ENCODE data around the gene HIRIP3. TPM values are rescaled to one million over a fixed set of nuclear protein-coding genes. Genes with fewer than 3 reads are reported as not detected.

Gene HIRIP3
- total RNA-seq, 1 experiment from 2014 or later = 27.3 TPM

Other genes with a start within 250 kb of the HIRIP3 start
- not detected in 2 replicates for gene C16orf54, start 249.6 kb downstream of the HIRIP3 start, total RNA-seq (2021)
- 0.13 and 0.26 TPM in 2 replicates for gene ZG16, start 217.4 kb downstream of the HIRIP3 start, total RNA-seq (2021)
- gene KIF22, start 204.9 kb downstream of the HIRIP3 start, total RNA-seq (2021) = 179 and 195 TPM in 2 replicates
- 463 and 481 TPM in 2 replicates for gene MAZ, start 189.1 kb downstream of the HIRIP3 start, total RNA-seq (2021)
- 4.9 and 6.3 TPM in 2 replicates for gene PRRT2, start 183.4 kb downstream of the HIRIP3 start, total RNA-seq (2021)
- gene PAGR1, start 179.5 kb downstream of the HIRIP3 start, total RNA-seq (2021) = 27.5 and 44.6 TPM in 2 replicates
- gene MVP, start 175.2 kb downstream of the HIRIP3 start, total RNA-seq (2021) = 197 and 208 TPM in 2 replicates
- gene CDIPT, start 132.4 kb downstream of the HIRIP3 start, total RNA-seq (2021) = 90.6 and 133 TPM in 2 replicates
- 46.5 and 64.0 TPM in 2 replicates for gene SEZ6L2, start 96.1 kb downstream of the HIRIP3 start, total RNA-seq (2021)
- gene ASPHD1, start 95.1 kb downstream of the HIRIP3 start, total RNA-seq (2021) = 8.3 and 11.3 TPM in 2 replicates
- 52.7 and 72.0 TPM in 2 replicates for gene KCTD13, start 69.4 kb downstream of the HIRIP3 start, total RNA-seq (2021)
- gene TMEM219, start 33.5 kb downstream of the HIRIP3 start, total RNA-seq (2021) = 141 and 203 TPM in 2 replicates
- gene TAOK2, start 21.7 kb downstream of the HIRIP3 start, total RNA-seq (2021) = 76.6 and 82.9 TPM in 2 replicates
- gene INO80E, start 624 bp upstream of the HIRIP3 start, total RNA-seq (2021) = 102 TPM in 2 replicates
- 11.0 and 11.3 TPM in 2 replicates for gene DOC2A, start 15.4 kb upstream of the HIRIP3 start, total RNA-seq (2021)
- gene C16orf92, start 27.6 kb upstream of the HIRIP3 start, total RNA-seq (2021) = not detected in 2 replicates
- gene TLCD3B, start 35.7 kb upstream of the HIRIP3 start, total RNA-seq (2021) = 5.8 and 9.7 TPM in 2 replicates
- 2,395 and 3,090 TPM in 2 replicates for gene ALDOA, start 70.1 kb upstream of the HIRIP3 start, total RNA-seq (2021)
- gene PPP4C, start 80.4 kb upstream of the HIRIP3 start, total RNA-seq (2021) = 246 and 268 TPM in 2 replicates
- 8.3 and 9.6 TPM in 2 replicates for gene TBX6, start 96.3 kb upstream of the HIRIP3 start, total RNA-seq (2021)
- gene YPEL3, start 100.6 kb upstream of the HIRIP3 start, total RNA-seq (2021) = 95.4 and 129 TPM in 2 replicates
- 27.5 and 32.1 TPM in 2 replicates for gene GDPD3, start 117.9 kb upstream of the HIRIP3 start, total RNA-seq (2021)
- gene MAPK3, start 127.6 kb upstream of the HIRIP3 start, total RNA-seq (2021) = 113 and 133 TPM in 2 replicates
- gene CORO1A, start 188.0 kb upstream of the HIRIP3 start, total RNA-seq (2021) = 7.9 and 12.2 TPM in 2 replicates
- gene BOLA2B, start 198.0 kb upstream of the HIRIP3 start, total RNA-seq (2021) = 258 and 379 TPM in 2 replicates
- 100 and 252 TPM in 2 replicates for gene SLX1A, start 198.3 kb upstream of the HIRIP3 start, total RNA-seq (2021)
- 95.2 and 103 TPM in 2 replicates for gene SULT1A3, start 203.6 kb upstream of the HIRIP3 start, total RNA-seq (2021)

Measured in PC-9 (cell line).